Upper lobe of left lung (tissue), 6 donors: ENCODE data around the gene C5orf15. TPM values are rescaled to one million over a fixed set of nuclear protein-coding genes. Genes with fewer than 3 reads are reported as not detected.
A peak's percentile ranks its signal among the peaks of the same experiment; 100 is the strongest.

ENCODE experiments used
- ATAC-seq, 2 donors: fragments of 200-7000 bp; cut with Tn5 transposase; one replicate each; pipeline ENCODE4 v1.9.1; 2022; ENCODE audit warnings: mild to moderate bottlenecking in 2 of 2, moderate library complexity in 2 of 2; ENCODE audit not compliant: low FRiP score in 2 of 2
- DNase-seq, 2 donors: peaks; one replicate each; pipeline ENCODE4 v3.0.0-alpha.2; 2019 to 2020
- H3K27ac ChIP-seq, 4 donors: fragments of 200-600 bp; sonication (generic); one replicate each; pipeline ENCODE4 v1.5.1; 2016 to 2019
- H3K27me3 ChIP-seq, 4 donors: fragments of 200-600 bp; sonication (generic); one replicate each; pipeline ENCODE4 v1.5.1; 2017 to 2019
- H3K36me3 ChIP-seq, 4 donors: fragments of 200-600 bp; sonication (generic); one replicate each; pipeline ENCODE4 v1.5.1; 2016 to 2019
- H3K4me1 ChIP-seq, 4 donors: fragments of 200-600 bp; sonication (generic); one replicate each; pipeline ENCODE4 v1.5.1; 2018 to 2019
- H3K4me3 ChIP-seq, 4 donors: fragments of 200-600 bp; sonication (generic); one replicate each; pipeline ENCODE4 v1.5.1; 2017 to 2019; ENCODE audit warnings: mild to moderate bottlenecking in 2 of 4, moderate library complexity in 1 of 4
- H3K9me3 ChIP-seq, 4 donors: fragments of 200-600 bp; sonication (generic); one replicate each; pipeline ENCODE4 v1.5.1; 2018 to 2019
- EP300 ChIP-seq, 4 donors: sonication (generic); formaldehyde crosslinking; IDR thresholded peaks; one replicate each; pipeline ENCODE4 v1.5.1; 2017; ENCODE audit warnings: antibody characterized with exemption in 4 of 4, control low read depth in 2 of 4
- POLR2A ChIP-seq, 4 donors: fragments of 450-650 bp; IDR thresholded peaks; one replicate each; pipeline ENCODE4 v1.5.1; 2016 to 2017; ENCODE audit warnings: antibody characterized with exemption in 4 of 4, mild to moderate bottlenecking in 2 of 4
- POLR2AphosphoS5 ChIP-seq, 2 donors: sonication (generic); formaldehyde crosslinking; IDR thresholded peaks; one replicate each; pipeline ENCODE4 v1.5.1; 2017; ENCODE audit warnings: antibody characterized with exemption in 2 of 2
- WGBS, 2 donors: methylation state at CpG; one replicate each; pipeline ENCODE4 v1.1.5; 2017 to 2018; 5-methylcytosine and 5-hydroxymethylcytosine counted together
- total RNA-seq, 6 donors: library from RNA; depleted of rRNA in 4 of 6; stranded (reverse); fragments of >200 nt in 4 of 6; gene quantifications; one replicate each; pipeline versions ENCODE4 v1.1.0 to v1.2.1, GENCODE V29; 2016 to 2021
- TF ChIP-seq, protein P1 (sequence below), 6 experiments: fragments of 450-650 bp in 4 of 6; fragments of 200-600 bp in 2 of 6; sonication (generic) in 2 of 6; IDR thresholded peaks; one replicate each; pipeline ENCODE4 v1.5.1; 2016 to 2019; ENCODE audit warnings: antibody characterized with exemption in 6 of 6
- donor health status: DM: no; HTN: no; CAD: no; lungs with moderate emphysema.
- donor health status: DM: no; HTN: yes; CAD: no; lungs with severe emphysema.

Gene C5orf15
- total RNA-seq, 6 donors from 2014 or later = 15.1 to 65.5 (median 39.7) TPM

DNA sequence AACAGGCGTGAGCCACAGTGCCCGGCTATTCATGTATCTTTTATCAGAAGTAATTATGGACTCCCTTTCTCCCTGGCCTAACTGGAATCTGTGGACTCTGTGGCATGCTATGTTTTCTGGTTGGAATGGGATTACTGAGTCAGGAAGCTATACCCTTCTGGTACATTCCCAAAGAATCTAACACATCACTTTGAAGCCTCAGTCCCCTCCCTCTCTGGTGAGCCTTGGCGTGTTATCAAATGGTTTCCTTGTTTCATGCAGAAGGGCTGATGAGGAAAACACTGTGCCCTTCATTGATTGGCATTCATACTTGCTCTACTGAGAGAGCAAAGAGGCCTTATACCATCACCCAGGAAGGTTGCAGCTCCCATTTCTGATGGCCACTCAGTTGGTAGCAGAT, 22.9 kb downstream of the C5orf15 start:
- H3K36me3 ChIP-seq = no peaks in the 10 kb centered on the region
- no peaks in the 10 kb centered on the region for H3K27me3 ChIP-seq
- DNase-seq (no peak), ATAC-seq (no peak)
- no peak overlapping the region for H3K4me3 ChIP-seq
- H3K27ac ChIP-seq = no peak overlapping the region
- TF ChIP-seq EP300 (IDR thresholded peaks at IDR 0.05) (no peak), POLR2AphosphoS5 (IDR thresholded peaks at IDR 0.05) (no peak), POLR2A (IDR thresholded peaks at IDR 0.05) (no peak)
- TF ChIP-seq, protein P1, sequence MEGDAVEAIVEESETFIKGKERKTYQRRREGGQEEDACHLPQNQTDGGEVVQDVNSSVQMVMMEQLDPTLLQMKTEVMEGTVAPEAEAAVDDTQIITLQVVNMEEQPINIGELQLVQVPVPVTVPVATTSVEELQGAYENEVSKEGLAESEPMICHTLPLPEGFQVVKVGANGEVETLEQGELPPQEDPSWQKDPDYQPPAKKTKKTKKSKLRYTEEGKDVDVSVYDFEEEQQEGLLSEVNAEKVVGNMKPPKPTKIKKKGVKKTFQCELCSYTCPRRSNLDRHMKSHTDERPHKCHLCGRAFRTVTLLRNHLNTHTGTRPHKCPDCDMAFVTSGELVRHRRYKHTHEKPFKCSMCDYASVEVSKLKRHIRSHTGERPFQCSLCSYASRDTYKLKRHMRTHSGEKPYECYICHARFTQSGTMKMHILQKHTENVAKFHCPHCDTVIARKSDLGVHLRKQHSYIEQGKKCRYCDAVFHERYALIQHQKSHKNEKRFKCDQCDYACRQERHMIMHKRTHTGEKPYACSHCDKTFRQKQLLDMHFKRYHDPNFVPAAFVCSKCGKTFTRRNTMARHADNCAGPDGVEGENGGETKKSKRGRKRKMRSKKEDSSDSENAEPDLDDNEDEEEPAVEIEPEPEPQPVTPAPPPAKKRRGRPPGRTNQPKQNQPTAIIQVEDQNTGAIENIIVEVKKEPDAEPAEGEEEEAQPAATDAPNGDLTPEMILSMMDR (IDR thresholded peaks at IDR 0.05) = no peak
- H3K4me1 ChIP-seq = peaks cover 0 to 9% (median 3%) of the 10 kb centered on the region in 4 donors
- WGBS, 2 donors = 86 to 87% methylated on average over 3 of the region's 3 CpGs
- H3K9me3 ChIP-seq = no peaks in the 10 kb centered on the region

DNA sequence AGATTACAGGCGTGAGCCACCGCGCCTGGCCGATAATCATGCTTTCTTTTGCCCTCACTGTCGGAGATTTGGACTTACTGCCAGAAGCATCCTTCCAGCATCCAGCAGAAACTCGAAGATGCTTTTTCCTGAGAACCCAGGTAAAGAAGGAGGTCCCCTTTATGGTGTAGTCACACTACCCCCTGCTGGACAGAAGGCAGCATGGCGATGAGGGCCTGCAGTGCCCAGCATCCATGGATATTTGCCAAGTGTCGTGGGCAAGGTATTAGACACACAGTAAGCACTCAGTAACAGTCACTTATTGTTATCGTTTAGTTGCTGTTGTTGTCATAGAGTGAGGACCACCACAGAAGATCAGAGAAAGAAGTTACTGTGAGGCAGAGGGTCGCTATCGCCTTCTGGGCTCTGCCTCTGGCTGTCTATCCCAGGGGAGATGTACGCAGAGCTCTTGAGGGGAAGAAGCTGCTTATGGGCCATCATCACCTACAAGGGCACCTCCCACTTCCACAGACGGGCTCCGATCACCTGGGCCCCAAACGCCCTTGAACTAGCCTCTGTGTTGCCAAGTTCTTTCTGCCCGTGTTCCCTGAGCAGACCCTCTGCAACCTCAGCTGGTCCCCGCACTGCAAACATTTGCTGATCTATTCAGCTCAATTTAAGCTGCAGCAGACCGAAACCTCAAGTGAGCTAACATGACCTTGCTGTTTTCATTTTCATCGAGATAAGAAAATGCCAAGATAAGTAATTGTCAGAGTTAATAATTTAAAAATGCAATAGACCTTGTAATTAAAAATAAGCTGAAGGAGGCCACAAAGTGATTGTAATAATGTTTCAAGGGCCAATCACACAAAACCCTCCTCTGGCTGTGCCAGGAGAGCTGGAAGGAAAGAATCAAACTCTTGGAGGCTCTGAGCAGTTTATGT, 23.9 kb downstream of the C5orf15 start:
- Histone ChIP-seq H3K4me1 (peaks cover 0 to 9% (median 3%) of the 10 kb centered on the region in 4 donors), H3K4me3 (no peak overlapping the region), H3K27ac (no peak overlapping the region), H3K27me3 (no peaks in the 10 kb centered on the region), H3K9me3 (no peaks in the 10 kb centered on the region), H3K36me3 (no peaks in the 10 kb centered on the region)
- TF ChIP-seq POLR2A (IDR thresholded peaks at IDR 0.05) = no peak
- TF ChIP-seq, protein P1 (IDR thresholded peaks at IDR 0.05) = peak; percentile 30 to 70 (median 48)
- DNase-seq (peak in 1 of 2 donors; percentile 43), ATAC-seq (peak in 1 of 2 donors; percentile 50)
- 53 to 59% methylated on average over 19 of the region's 19 CpGs for WGBS, 2 donors

DNA sequence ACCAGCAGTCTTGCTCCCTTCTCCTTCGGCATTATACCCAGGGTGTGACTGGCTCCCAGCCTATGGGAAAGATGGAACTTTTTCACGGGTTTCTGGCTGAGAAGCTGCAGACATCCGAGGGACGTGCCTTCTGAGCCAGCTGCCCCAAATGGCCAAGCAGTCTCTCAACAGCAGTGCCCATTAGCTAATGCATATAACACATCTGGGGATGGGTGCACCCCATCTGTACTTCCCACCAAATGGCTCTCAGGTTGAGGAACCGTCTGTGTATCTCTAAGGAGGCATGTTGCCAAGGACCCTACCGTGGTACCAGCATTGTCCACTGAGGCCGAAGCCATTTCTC, 25.0 kb downstream of the C5orf15 start:
- 72 to 76% methylated on average over 5 to 7 of the region's 7 CpGs for WGBS, 2 donors
- ATAC-seq = no peak
- H3K9me3 ChIP-seq = no peaks in the 10 kb centered on the region
- H3K4me1 ChIP-seq = peaks cover 0 to 9% (median 3%) of the 10 kb centered on the region in 4 donors
- H3K27ac ChIP-seq = no peak overlapping the region
- DNase-seq = no peak
- no peak for TF ChIP-seq POLR2AphosphoS5 (IDR thresholded peaks at IDR 0.05)
- TF ChIP-seq, protein P1 (IDR thresholded peaks at IDR 0.05) = no peak
- no peak for TF ChIP-seq EP300 (IDR thresholded peaks at IDR 0.05)
- TF ChIP-seq POLR2A (IDR thresholded peaks at IDR 0.05) = no peak
- H3K4me3 ChIP-seq = no peak overlapping the region
- H3K36me3 ChIP-seq = no peaks in the 10 kb centered on the region
- H3K27me3 ChIP-seq = no peaks in the 10 kb centered on the region

DNA sequence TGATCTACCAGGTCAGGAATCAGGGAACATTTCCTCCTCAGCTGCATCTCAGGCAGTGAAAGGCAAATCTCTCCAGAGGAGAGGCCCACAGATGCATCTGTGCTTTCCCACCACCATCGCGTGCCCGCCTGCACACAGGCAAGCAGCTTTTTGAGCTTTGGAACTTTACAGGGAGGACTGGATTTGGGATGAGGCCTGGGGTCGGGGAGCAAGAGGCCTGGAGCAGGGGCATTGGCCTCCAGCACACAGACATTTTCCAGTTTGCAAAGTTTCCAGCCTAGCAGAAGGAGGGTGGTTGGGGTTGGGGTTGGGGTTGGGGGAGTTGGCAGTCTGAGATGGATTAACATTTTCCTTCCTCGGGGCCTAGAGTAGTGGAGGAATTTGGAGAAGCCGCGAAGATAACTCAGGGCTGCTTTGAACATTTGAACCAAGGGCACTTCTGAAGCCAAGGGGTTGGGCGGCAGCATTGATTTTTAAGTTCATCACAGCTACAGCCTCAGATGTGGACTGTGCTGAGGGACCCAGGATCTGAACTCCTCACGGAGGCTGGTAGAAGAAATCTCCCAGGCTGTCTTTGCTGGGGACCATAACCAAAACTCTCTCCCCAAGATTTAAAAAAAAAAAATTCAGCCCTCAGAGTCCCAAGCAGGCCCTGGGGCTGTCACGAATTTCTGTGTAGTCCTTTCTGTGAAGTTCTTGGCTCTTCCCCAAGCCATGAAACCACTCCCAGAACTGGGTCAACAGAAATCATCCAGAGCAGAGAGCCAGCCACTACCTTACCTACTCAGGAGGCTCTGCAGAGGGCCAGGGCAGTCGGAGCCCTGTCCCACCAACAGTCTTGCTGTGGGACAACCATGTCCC, 25.6 kb downstream of the C5orf15 start:
- peak in 1 of 2 donors; percentile 42 for DNase-seq
- Histone ChIP-seq H3K4me1 (peaks cover 0 to 9% (median 3%) of the 10 kb centered on the region in 4 donors), H3K36me3 (no peaks in the 10 kb centered on the region), H3K4me3 (no peak overlapping the region), H3K9me3 (no peaks in the 10 kb centered on the region), H3K27ac (no peak overlapping the region), H3K27me3 (no peaks in the 10 kb centered on the region)
- TF ChIP-seq POLR2AphosphoS5 (IDR thresholded peaks at IDR 0.05) = no peak
- no peak for TF ChIP-seq POLR2A (IDR thresholded peaks at IDR 0.05)
- no peak for TF ChIP-seq EP300 (IDR thresholded peaks at IDR 0.05)
- TF ChIP-seq, protein P1 (IDR thresholded peaks at IDR 0.05) = no peak
- peak in 1 of 2 donors; percentile 11 for ATAC-seq
- 70 to 81% methylated on average over 10 to 11 of the region's 11 CpGs for WGBS, 2 donors
